Loucy (cell line): ENCODE measurements around the gene SYCP2.
A peak's percentile ranks its signal among the peaks of the same experiment; 100 is the strongest.

Source experiments
- H2AFZ ChIP-seq: fragments of 200-600 bp; sonication (generic); 2 replicates; pipeline ENCODE4 v1.6.0; 2016; ENCODE audit warnings: antibody characterized with exemption, mild to moderate bottlenecking, low read length, moderate library complexity
- H3F3A ChIP-seq: fragments of 200-600 bp; 2 replicates; pipeline ENCODE4 v1.6.0; 2016; ENCODE audit warnings: antibody characterized with exemption, low read depth, mild to moderate bottlenecking
- H3K27me3 ChIP-seq: fragments of 200-600 bp; sonication (generic); 2 replicates; pipeline ENCODE4 v1.6.1; 2014; ENCODE audit warnings: low read length, mild to moderate bottlenecking; ENCODE audit not compliant: insufficient read depth, poor library complexity, severe bottlenecking
- H3K36me3 ChIP-seq: fragments of 200-600 bp; sonication (generic); 2 replicates; pipeline ENCODE4 v1.6.1; 2016; ENCODE audit warnings: low read length; ENCODE audit not compliant: insufficient read depth
- H3K4me1 ChIP-seq: fragments of 200-600 bp; sonication (generic); 2 replicates; pipeline ENCODE4 v1.5.1; 2014; ENCODE audit warnings: low read length, mild to moderate bottlenecking; ENCODE audit not compliant: insufficient read depth, poor library complexity, severe bottlenecking
- H3K4me2 ChIP-seq: fragments of 200-600 bp; sonication (generic); 2 replicates; pipeline ENCODE4 v1.6.0; 2014; ENCODE audit warnings: antibody characterized with exemption, low read length, low read depth, mild to moderate bottlenecking; ENCODE audit not compliant: poor library complexity, severe bottlenecking
- H3K4me3 ChIP-seq: fragments of 200-600 bp; sonication (generic); 2 replicates; pipeline ENCODE4 v1.5.1; 2014; ENCODE audit warnings: low read length, mild to moderate bottlenecking, mixed read lengths; ENCODE audit not compliant: poor library complexity, severe bottlenecking
- H3K79me2 ChIP-seq: fragments of 200-600 bp; sonication (generic); 2 replicates; pipeline ENCODE4 v1.6.1; 2014; ENCODE audit warnings: low read length; ENCODE audit not compliant: insufficient read depth
- H3K9ac ChIP-seq: fragments of 200-600 bp; sonication (generic); 2 replicates; pipeline ENCODE4 v1.6.0; 2014; ENCODE audit warnings: mild to moderate bottlenecking, low read depth, low read length, moderate library complexity; ENCODE audit not compliant: poor library complexity, severe bottlenecking
- H3K9me2 ChIP-seq: fragments of 200-600 bp; sonication (generic); replicated peaks from 2 replicates; pipeline ENCODE4 v1.6.1; 2016; ENCODE audit warnings: low read depth, low read length, mixed read lengths
- H3K9me3 ChIP-seq: fragments of 200-600 bp; sonication (generic); 2 replicates; pipeline ENCODE4 v1.6.1; 2014; ENCODE audit warnings: mild to moderate bottlenecking, antibody characterized with exemption, low read length, low read depth; ENCODE audit not compliant: insufficient read depth
- H4K20me1 ChIP-seq: fragments of 200-600 bp; sonication (generic); 2 replicates; pipeline ENCODE4 v1.6.0; 2014; ENCODE audit warnings: antibody characterized with exemption, low read length, mild to moderate bottlenecking; ENCODE audit not compliant: insufficient read depth, poor library complexity, severe bottlenecking
- CTCF ChIP-seq: fragments of 200-600 bp; sonication (generic); conservative IDR thresholded peaks from 2 replicates; pipeline ENCODE4 v1.5.1; 2014; ENCODE audit warnings: mild to moderate bottlenecking, antibody characterized with exemption, low read length
- EZH2phosphoT487 ChIP-seq: fragments of 200-600 bp; IDR thresholded peaks from 2 replicates; pipeline ENCODE4 v1.6.1; 2018; ENCODE audit warnings: antibody characterized with exemption, mild to moderate bottlenecking, moderate library complexity, borderline replicate concordance

The SYCP2 gene

GRCh38 chr20:59945175-59945574 lies 11.7 kb upstream of the SYCP2 start:
- Histone ChIP-seq H2AFZ (no peak overlapping the region), H3K36me3 (peaks cover 20% of the 10 kb centered on the region; the same call in 1 of the 2 replicates), H3K9ac (peak overlapping the region; percentile 7), H4K20me1 (no peaks in the 10 kb centered on the region), H3K9me3 (no peaks in the 10 kb centered on the region), H3K79me2 (peaks cover 24% of the 10 kb centered on the region), H3K4me3 (no peak overlapping the region), H3F3A (no peaks in the 10 kb centered on the region), H3K4me1 (peaks cover 35% of the 10 kb centered on the region), H3K9me2 (no peaks in the 10 kb centered on the region), H3K4me2 (no peak overlapping the region), H3K27me3 (no peaks in the 10 kb centered on the region)
- no peak for TF ChIP-seq CTCF
- TF ChIP-seq EZH2phosphoT487, result no peak

DNA sequence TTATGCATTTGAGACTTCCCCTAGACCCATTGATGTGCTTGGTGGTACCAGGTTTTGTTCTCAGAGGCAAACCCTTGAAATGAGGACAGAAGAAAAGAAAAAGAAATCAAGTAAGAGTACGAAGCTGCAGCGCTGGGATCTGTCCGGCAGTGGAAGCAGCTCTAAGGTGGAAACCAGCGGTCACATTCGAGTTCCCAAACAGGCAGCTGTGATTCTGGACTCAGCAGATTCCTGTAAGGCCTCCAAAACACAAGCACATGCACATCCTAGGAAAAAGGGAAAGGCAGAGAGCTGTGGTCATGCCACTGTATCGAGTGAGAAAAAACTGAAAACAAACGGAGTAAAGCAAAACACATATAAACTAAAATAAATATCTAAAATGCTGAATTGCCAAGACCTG lies 11.3 kb upstream of the SYCP2 start:
- Histone ChIP-seq H3K27me3 (no peaks in the 10 kb centered on the region), H3K4me2 (no peak overlapping the region), H3K36me3 (peaks cover 20% of the 10 kb centered on the region; the same call in 1 of the 2 replicates), H3K4me3 (no peak overlapping the region), H3K9me3 (no peaks in the 10 kb centered on the region), H3F3A (no peaks in the 10 kb centered on the region), H3K9ac (no peak overlapping the region), H4K20me1 (no peaks in the 10 kb centered on the region), H3K79me2 (peaks cover 24% of the 10 kb centered on the region), H2AFZ (no peak overlapping the region), H3K4me1 (peaks cover 35% of the 10 kb centered on the region), H3K9me2 (no peaks in the 10 kb centered on the region)
- TF ChIP-seq EZH2phosphoT487 (no peak), CTCF (no peak)

DNA sequence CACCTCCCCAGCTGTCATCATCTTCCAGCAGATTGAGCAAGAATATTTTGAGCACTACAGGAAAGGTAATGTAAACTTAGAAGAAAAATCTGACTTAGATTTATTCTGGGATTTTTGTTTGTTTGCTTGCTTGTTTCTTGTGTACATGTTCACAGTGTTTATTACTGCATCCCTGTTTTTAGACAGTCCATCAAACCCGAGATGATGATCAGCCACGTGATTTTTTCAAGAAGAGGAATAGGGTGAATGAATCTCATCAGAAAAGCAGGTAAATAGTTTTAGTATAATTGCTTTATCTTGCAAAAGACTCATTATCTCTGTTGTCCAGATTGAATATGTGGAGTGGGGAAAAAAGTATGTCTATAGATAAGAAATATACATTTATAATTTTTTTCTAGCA lies 8.8 kb upstream of the SYCP2 start:
- Histone ChIP-seq H2AFZ (no peak overlapping the region), H4K20me1 (no peaks in the 10 kb centered on the region), H3K9ac (peak overlapping the region; percentile 81), H3F3A (0 out of 2 replicates have a peak, but pooled peaks cover 2% of the 10 kb centered on the region), H3K9me3 (no peaks in the 10 kb centered on the region), H3K79me2 (peaks cover 34% of the 10 kb centered on the region), H3K27me3 (no peaks in the 10 kb centered on the region), H3K4me2 (peak overlapping the region; percentile 80), H3K4me3 (peak overlapping the region; percentile 81), H3K9me2 (no peaks in the 10 kb centered on the region), H3K4me1 (peaks cover 42% of the 10 kb centered on the region), H3K36me3 (peaks cover 20% of the 10 kb centered on the region; the same call in 1 of the 2 replicates)
- no peak for TF ChIP-seq EZH2phosphoT487
- no peak for TF ChIP-seq CTCF
